Measurements from ENCODE around the gene MYO9B. TPM values are rescaled to one million over a fixed set of nuclear protein-coding genes. Genes with fewer than 3 reads are reported as not detected.

Gene MYO9B
- total RNA-seq, 1 experiment from 2014 or later, result 58.6 TPM

DNA sequence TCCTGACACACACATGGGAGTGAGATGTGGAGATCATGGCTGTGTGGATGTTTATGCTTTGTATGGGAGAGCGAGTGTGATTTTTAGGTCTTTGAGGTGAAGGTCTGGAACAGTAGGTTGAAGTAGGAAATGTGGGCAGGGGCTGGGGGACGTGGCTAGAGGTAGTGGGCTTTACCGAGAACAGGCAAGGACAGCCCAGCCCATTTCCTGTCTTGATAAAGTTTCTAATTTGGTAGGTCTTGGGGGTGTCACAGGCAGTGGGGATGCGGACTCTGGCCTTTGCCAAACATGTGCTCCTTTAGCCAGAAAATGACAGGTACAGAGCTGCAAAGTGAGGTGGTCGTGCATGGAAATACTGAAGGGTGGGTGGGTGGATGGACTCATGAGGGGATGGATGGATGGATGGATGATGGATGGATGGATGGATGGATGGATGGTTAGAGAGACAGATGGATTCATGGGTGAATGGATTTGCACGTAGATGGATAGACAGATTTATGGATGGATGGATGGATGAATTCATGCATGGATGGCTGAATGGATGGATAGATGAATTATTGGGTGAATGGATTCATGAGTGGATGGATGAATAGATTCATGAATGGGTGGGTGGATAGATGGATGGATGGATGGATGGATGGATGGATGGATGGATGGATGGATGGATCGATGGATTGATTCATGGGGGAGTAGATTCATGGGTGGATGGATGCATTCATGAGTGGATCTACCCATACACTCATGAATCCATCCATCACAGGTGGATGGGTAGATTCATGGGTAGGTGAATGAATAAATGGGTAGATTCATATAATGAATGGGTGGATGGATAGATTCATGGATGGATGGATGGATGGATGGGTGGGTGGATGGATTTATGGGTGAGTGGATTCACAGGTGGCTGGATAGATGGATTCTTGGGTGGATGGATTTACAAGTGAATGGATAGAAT is 70.2 kb downstream of the MYO9B start:
- Histone ChIP-seq H3K79me2 (ENCODE audit: insufficient read depth, low read length) (0 out of 2 replicates have a peak, but pooled peaks cover 2% of the 10 kb centered on the region), H3K23ac (ENCODE audit: insufficient read length, low read depth, low read length) (no peak overlapping the region), H2AK5ac (ENCODE audit: insufficient read length, low read length) (no peak overlapping the region), H3K27me3 (ENCODE audit: insufficient read depth, low read length) (no peaks in the 10 kb centered on the region), H2AFZ (ENCODE audit: low read length) (no peak overlapping the region), H4K20me1 (ENCODE audit: control insufficient read depth, insufficient read depth, insufficient read length) (no peaks in the 10 kb centered on the region), H3K79me1 (ENCODE audit: insufficient read depth, low read depth, low read length, poor library complexity, severe bottlenecking) (no peaks in the 10 kb centered on the region), H2BK15ac (ENCODE audit: low read depth, low read length) (no peak overlapping the region), H2BK12ac (ENCODE audit: insufficient read length, low read depth, low read length) (no peak overlapping the region), H3K27ac (ENCODE audit: insufficient read length, low read depth, low read length) (no peak overlapping the region), H4K8ac (replicated peaks; ENCODE audit: insufficient read length, low read depth, low read length) (no peak overlapping the region), H3K23me2 (ENCODE audit: insufficient read length, low read depth, low read length, poor library complexity, severe bottlenecking) (no peaks in the 10 kb centered on the region), H3K18ac (ENCODE audit: insufficient read length, low read depth, low read length) (no peak overlapping the region), H3K9me3 (ENCODE audit: control insufficient read depth, low read depth, low read length) (no peaks in the 10 kb centered on the region), H3K4ac (ENCODE audit: low read depth, low read length) (no peak overlapping the region), H3T11ph (ENCODE audit: low read length) (no peak overlapping the region), H3K56ac (ENCODE audit: insufficient read length, low read depth, low read length) (no peak overlapping the region), H3K4me2 (ENCODE audit: insufficient read depth, insufficient read length, low read length) (no peak overlapping the region), H4K91ac (ENCODE audit: insufficient read length, low read depth, low read length) (no peak overlapping the region), H4K5ac (ENCODE audit: insufficient read length, low read depth, low read length) (no peak overlapping the region), H3K14ac (ENCODE audit: insufficient read depth, low read length) (no peak overlapping the region), H2BK120ac (ENCODE audit: low read depth, low read length, poor library complexity, severe bottlenecking) (no peak overlapping the region), H2BK20ac (ENCODE audit: low read depth, low read length, poor library complexity, severe bottlenecking) (no peak overlapping the region), H3K9ac (ENCODE audit: extremely low read depth, insufficient read length, low read length) (no peak overlapping the region), H2BK5ac (ENCODE audit: insufficient read length, low read length) (no peak overlapping the region), H3K4me1 (ENCODE audit: insufficient read depth, low read length) (no peaks in the 10 kb centered on the region; the same call in 1 of the 2 replicates)
- Mint-ChIP-seq H3K4me3 (no peak overlapping the region), H3K4me1 (peaks cover 0 to 3% of the 10 kb centered on the region in 2 experiments; a peak in 1 of 4 replicates), H3K27me3 (ENCODE audit: low read depth) (no peaks in the 10 kb centered on the region), H3K9me3 (no peaks in the 10 kb centered on the region), H3K36me3 (ENCODE audit: insufficient read depth in 1 of 3, low read depth in 3 of 3) (peaks cover 0 to 11% (median 7%) of the 10 kb centered on the region in 3 experiments; a peak in 3 of 7 replicates), H3K27ac (no peak overlapping the region)
- TF ChIP-seq, protein P1, sequence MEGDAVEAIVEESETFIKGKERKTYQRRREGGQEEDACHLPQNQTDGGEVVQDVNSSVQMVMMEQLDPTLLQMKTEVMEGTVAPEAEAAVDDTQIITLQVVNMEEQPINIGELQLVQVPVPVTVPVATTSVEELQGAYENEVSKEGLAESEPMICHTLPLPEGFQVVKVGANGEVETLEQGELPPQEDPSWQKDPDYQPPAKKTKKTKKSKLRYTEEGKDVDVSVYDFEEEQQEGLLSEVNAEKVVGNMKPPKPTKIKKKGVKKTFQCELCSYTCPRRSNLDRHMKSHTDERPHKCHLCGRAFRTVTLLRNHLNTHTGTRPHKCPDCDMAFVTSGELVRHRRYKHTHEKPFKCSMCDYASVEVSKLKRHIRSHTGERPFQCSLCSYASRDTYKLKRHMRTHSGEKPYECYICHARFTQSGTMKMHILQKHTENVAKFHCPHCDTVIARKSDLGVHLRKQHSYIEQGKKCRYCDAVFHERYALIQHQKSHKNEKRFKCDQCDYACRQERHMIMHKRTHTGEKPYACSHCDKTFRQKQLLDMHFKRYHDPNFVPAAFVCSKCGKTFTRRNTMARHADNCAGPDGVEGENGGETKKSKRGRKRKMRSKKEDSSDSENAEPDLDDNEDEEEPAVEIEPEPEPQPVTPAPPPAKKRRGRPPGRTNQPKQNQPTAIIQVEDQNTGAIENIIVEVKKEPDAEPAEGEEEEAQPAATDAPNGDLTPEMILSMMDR (conservative IDR thresholded peaks at IDR 0.05), result no peak
- no CpG with 5 or more reads among the region's 7 CpGs for WGBS (ENCODE audit: extremely low coverage, insufficient read length, low lambda C conversion rate)
- no peak for DNase-seq
